Measurements from ENCODE around the gene EPHB2.

GRCh38 chr1:22958556-22958955 is 247.9 kb downstream of the EPHB2 start:
- TF ChIP-seq POLR2A (IDR thresholded peaks at IDR 0.05) (no peak), CTCF (IDR thresholded peaks at IDR 0.05) (no peak), EP300 (IDR thresholded peaks at IDR 0.05) (no peak), POLR2AphosphoS5 (IDR thresholded peaks at IDR 0.05) (no peak)

Data from suprapubic skin (tissue), 4 donors.